LNCaP clone FGC (cell line): ENCODE measurements around the gene ARSA.
"Not testable (repeated sequence)": the region's sequence is repeated elsewhere in the genome, so short reads cannot be mapped to it uniquely, and the experiment has no call there.

ENCODE experiments used
- DNase-seq: peaks from one replicate; pipeline ENCODE4 v3.0.0-alpha.2; 2011; ENCODE audit warnings: low read depth
- H3K4me3 ChIP-seq: 2 replicates; pipeline ENCODE4 v1.5.1; 2011; ENCODE audit warnings: mild to moderate bottlenecking, low read depth, low read length, control low read depth
- TF ChIP-seq, protein P1 (sequence below): IDR thresholded peaks from 2 replicates; pipeline ENCODE4 v1.5.1; 2012; ENCODE audit warnings: mild to moderate bottlenecking; ENCODE audit not compliant: control insufficient read depth, insufficient read depth; ENCODE audit errors: extremely low read depth

ARSA gene

DNA sequence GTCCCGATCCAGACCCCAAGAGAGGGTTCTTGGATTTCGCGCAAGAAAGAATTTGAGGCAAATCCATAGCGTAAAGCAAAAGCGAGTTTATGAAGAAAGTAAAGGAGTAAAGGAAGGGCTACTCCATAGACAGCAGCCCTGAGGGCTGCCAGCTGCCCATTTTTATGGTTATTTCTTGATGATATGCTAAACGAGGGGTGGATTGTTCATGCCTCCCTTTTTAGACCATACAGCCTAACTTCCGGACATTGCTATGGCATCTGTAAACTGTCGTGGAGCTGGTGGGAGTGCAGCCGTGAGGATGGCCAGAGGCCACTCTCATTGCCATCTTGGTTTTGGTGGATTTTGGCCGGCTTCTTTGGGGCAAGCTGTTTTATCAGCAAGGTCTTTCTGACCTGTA is 25.3 kb upstream of the ARSA start:
- H3K4me3 ChIP-seq, result no peak overlapping the region
- no peak for DNase-seq
- TF ChIP-seq, protein P1, sequence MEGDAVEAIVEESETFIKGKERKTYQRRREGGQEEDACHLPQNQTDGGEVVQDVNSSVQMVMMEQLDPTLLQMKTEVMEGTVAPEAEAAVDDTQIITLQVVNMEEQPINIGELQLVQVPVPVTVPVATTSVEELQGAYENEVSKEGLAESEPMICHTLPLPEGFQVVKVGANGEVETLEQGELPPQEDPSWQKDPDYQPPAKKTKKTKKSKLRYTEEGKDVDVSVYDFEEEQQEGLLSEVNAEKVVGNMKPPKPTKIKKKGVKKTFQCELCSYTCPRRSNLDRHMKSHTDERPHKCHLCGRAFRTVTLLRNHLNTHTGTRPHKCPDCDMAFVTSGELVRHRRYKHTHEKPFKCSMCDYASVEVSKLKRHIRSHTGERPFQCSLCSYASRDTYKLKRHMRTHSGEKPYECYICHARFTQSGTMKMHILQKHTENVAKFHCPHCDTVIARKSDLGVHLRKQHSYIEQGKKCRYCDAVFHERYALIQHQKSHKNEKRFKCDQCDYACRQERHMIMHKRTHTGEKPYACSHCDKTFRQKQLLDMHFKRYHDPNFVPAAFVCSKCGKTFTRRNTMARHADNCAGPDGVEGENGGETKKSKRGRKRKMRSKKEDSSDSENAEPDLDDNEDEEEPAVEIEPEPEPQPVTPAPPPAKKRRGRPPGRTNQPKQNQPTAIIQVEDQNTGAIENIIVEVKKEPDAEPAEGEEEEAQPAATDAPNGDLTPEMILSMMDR, result no peak

DNA sequence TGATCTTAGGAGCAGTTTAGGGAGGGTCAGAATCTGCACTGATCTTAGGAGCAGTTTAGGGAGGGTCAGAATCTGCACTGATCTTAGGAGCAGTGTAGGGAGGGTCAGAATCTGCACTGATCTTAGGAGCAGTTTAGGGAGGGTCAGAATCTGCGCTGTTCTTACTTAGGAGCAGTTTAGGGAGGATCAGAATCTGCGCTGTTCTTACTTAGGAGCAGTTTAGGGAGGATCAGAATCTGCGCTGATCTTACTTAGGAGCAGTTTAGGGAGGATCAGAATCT is 15.8 kb upstream of the ARSA start:
- not testable (repeated sequence) for DNase-seq, H3K4me3 ChIP-seq

GRCh38 chr22:50643021-50643820 is 15.3 kb upstream of the ARSA start:
- not testable (repeated sequence) for H3K4me3 ChIP-seq, DNase-seq

DNA sequence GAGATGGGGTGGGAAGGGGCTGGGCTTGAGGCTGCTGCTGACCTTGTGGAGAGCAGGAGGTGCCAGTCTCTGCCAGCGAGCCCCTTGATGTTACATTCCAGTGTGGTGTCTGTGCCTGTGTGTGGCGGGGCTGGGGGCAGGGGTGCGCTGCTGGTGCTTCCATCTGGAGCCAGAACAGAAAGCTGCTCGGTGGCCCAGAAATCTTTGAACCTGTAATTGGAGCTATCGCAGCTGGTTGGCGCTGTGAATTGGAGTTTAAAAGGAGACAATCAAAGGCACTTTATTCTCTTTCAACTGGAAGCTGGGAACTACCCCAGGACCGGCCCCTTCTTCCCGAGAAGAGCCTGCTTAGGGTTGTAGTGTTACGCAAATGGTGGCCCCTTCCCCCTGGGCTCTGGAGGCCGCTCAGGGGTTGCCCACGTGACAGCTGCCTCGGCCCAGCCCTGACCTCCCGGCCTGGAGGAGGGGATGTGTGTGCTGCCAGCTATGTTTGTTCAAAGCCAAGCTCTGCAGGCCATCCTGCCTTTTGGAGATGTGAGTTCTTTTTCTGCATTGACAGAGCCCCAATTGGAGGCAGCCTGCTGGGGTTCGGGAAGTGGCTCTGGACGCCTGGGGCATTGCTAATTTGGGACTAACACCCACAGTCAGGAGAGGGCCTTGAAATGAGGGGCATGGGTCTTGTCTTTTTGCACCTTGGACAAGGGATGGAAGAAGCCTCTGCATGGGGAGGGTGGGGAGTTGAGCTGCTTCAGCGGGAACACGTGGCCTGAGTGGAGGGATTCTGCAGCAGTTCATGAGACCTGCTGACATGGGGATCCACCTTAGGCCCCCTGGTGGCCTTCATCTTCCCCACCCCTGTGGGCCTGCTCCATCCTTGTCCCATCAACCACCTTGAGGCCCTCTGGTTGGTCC is 14.0 kb upstream of the ARSA start:
- no peak for DNase-seq

DNA sequence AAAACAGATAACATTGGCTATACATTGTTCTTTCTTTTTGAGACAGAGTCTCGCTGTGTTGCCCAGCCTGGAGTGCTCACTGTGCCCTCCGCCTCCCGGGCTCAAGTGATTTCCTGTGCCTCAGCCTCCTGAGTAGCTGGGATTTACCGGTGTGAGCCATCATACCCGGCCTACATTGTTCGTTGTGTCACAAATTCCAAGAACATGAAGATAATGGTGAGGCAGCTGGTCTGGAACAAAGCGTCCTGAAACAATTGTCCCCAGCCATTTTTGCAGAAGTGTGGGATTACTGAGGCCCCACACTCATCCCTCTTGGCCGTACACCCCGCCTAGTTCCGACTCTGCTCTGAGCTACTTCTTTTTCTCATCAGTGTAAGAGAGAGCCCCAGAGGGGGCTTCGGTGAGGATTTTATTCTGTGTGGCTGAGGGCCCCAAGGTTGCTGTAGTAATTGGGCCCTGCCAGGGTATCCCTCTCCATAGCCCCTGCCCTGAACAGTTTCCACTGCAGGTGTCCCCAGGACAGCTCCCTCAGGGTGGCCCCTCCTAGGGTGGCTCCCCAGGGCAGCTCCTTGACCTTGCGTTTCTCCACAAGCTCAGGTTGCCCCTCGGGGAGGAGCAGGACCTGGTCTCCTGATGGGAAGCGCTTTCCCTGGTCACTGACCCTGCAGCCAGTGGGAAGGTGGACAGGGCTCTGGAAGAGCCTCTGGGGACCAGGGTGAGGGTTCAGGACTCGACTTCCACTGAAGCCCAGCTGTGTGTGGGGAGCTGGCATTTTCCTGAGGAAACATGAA is 13.1 kb upstream of the ARSA start:
- no peak for DNase-seq
- H3K4me3 ChIP-seq, result no peak overlapping the region
- TF ChIP-seq, protein P1, result no peak

More for the DNA sequence above, 14.0 kb upstream of the ARSA start:
- no peak overlapping the region for H3K4me3 ChIP-seq
- TF ChIP-seq, protein P1, result no peak

DNA sequence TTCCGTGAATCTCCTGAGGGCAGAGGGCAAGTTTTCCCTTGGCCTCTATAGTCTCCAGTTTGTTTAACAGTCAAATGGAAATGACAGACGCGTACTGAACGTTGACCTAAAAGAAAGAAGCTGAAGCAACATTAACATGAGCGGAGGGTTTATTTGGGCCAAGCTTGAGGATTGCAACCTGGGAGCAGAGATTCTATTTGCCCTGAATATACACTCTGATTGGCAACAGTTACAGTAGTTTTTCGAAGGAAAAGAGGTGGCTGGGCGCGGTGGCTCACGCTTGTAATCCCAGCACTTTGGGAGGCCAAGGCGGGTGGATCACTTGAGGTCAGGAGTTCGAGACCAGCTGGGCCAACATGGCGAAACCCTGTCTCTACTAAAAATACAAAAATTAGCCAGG is 12.3 kb upstream of the ARSA start:
- not testable (repeated sequence) for H3K4me3 ChIP-seq, DNase-seq

DNA sequence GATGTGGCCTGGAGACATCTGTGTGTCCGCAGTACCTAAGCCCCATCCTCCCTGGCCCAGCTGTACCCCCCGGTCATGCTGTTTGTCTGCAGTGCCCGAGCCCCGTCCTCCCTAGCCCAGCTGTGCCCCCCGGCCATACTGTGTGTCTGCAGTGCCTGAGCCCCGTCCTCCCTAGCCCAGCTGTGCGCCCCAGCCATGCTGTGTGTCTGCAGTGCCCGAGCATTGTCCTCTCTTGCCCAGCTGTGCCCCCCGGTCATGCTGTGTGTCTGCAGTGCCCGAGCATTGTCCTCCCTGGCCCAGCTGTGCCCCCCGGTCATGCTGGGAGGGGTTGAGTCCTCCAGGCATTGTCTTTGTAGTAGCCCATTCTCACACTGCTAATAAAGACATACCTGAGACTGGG is 7.6 kb upstream of the ARSA start:
- no peak overlapping the region for H3K4me3 ChIP-seq
- DNase-seq, result no peak
- TF ChIP-seq, protein P1, result no peak

- TF ChIP-seq, protein P1, result no peak
- H3K4me3 ChIP-seq, result no peak overlapping the region
- no peak for DNase-seq
Observed at GRCh38 chr22:50633771-50634170, 5.8 kb upstream of the ARSA start.
